ENCODE results near the gene MGME1.
"Not testable (repeated sequence)": the region's sequence is repeated elsewhere in the genome, so short reads cannot be mapped to it uniquely, and the experiment has no call there.

MGME1 gene

GRCh38 chr20:17941087-17941825, 27.6 kb upstream of the MGME1 start:
- no peak for FAIRE-seq

GRCh38 chr20:17941826-17942196, 27.0 kb upstream of the MGME1 start:
- FAIRE-seq, result no peak

GRCh38 chr20:17943343-17943742, 25.5 kb upstream of the MGME1 start:
- no peak for FAIRE-seq

- no peak for FAIRE-seq
Observed at GRCh38 chr20:17944854-17945474, 23.9 kb upstream of the MGME1 start.

- FAIRE-seq, result no peak
Observed at GRCh38 chr20:17946040-17946439, 22.8 kb upstream of the MGME1 start.

- no peak for FAIRE-seq
Observed at GRCh38 chr20:17946572-17947473, 22.0 kb upstream of the MGME1 start.

GRCh38 chr20:17947474-17947815, 21.4 kb upstream of the MGME1 start:
- no peak for FAIRE-seq

GRCh38 chr20:17948442-17948841, 20.4 kb upstream of the MGME1 start:
- FAIRE-seq, result no peak

GRCh38 chr20:17949899-17950298, 18.9 kb upstream of the MGME1 start:
- FAIRE-seq, result no peak

GRCh38 chr20:17950670-17951069, 18.1 kb upstream of the MGME1 start:
- FAIRE-seq, result no peak

GRCh38 chr20:17951323-17951722, 17.5 kb upstream of the MGME1 start:
- no peak for FAIRE-seq

- FAIRE-seq, result no peak
Observed at GRCh38 chr20:17952692-17953684, 15.8 kb upstream of the MGME1 start.

GRCh38 chr20:17953935-17954334, 14.9 kb upstream of the MGME1 start:
- FAIRE-seq, result no peak

GRCh38 chr20:17955302-17955701, 13.5 kb upstream of the MGME1 start:
- FAIRE-seq, result no peak

GRCh38 chr20:17956099-17956685, 12.6 kb upstream of the MGME1 start:
- FAIRE-seq, result no peak

- no peak for FAIRE-seq
Observed at GRCh38 chr20:17957505-17958363, 11.1 kb upstream of the MGME1 start.

- no peak for FAIRE-seq
Observed at GRCh38 chr20:17958373-17959256, 10.2 kb upstream of the MGME1 start.

- no peak for FAIRE-seq
Observed at GRCh38 chr20:17959257-17959627, 9.6 kb upstream of the MGME1 start.

- FAIRE-seq, result not testable (repeated sequence)
Observed at GRCh38 chr20:17960400-17960885, 8.4 kb upstream of the MGME1 start.
